ENCODE data around the gene OR1I1. TPM values are rescaled to one million over a fixed set of nuclear protein-coding genes. Genes with fewer than 3 reads are reported as not detected.

Gene OR1I1
- total and polyA plus RNA-seq, 2 of the 4 experiments (the other 2 are of a cell fraction): not detected

- Histone ChIP-seq H2BK15ac (ENCODE audit: low read depth, low read length) (no peak overlapping the region), H3K4me2 (ENCODE audit: low read depth, low read length) (no peak overlapping the region), H2AK5ac (ENCODE audit: low read depth, low read length) (no peak overlapping the region), H3K9me1 (ENCODE audit: insufficient read depth, low read length) (no peaks in the 10 kb centered on the region), H2AFZ (replicated peaks; ENCODE audit: low read length, poor library complexity) (no peak overlapping the region), H3K9me3 (ENCODE audit: control insufficient read depth, insufficient read depth, low read length) (peaks cover 11% of the 10 kb centered on the region), H3K36me3 (ENCODE audit: control insufficient read depth, insufficient read depth, low read length) (peaks cover 8% of the 10 kb centered on the region), H2BK5ac (ENCODE audit: low read depth, low read length, poor library complexity, severe bottlenecking) (no peak overlapping the region), H4K91ac (ENCODE audit: insufficient read depth, low read depth, low read length) (no peak overlapping the region), H3K4me3 (ENCODE audit: insufficient read depth, low read depth, low read length) (no peak overlapping the region), H4K5ac (ENCODE audit: low read depth, low read length) (no peak overlapping the region), H3K18ac (ENCODE audit: low read depth, low read length) (no peak overlapping the region), H2BK20ac (ENCODE audit: low read depth, low read length) (no peak overlapping the region), H3K9ac (ENCODE audit: low read depth, low read length) (no peak overlapping the region), H4K20me1 (ENCODE audit: insufficient read depth, low read length) (peaks cover 12% of the 10 kb centered on the region), H3K14ac (replicated peaks; ENCODE audit: low read depth, low read length) (no peak overlapping the region), H3K23ac (ENCODE audit: low read depth, low read length) (no peak overlapping the region), H2BK120ac (ENCODE audit: low read depth, low read length) (no peak overlapping the region), H3K4me1 (ENCODE audit: control insufficient read depth, insufficient read depth, low read length) (peaks cover 6% of the 10 kb centered on the region), H3K4ac (ENCODE audit: low read depth, low read length) (no peak overlapping the region), H3K27me3 (ENCODE audit: control insufficient read depth, insufficient read depth, low read length) (peaks cover 3% of the 10 kb centered on the region), H3K27ac (ENCODE audit: insufficient read depth, low read length) (no peak overlapping the region), H3K56ac (ENCODE audit: extremely low read depth, insufficient read depth, low read length) (no peak overlapping the region), H4K8ac (ENCODE audit: low read depth in 2 of 2, low read length in 2 of 2) (no peak overlapping the region), H2AK9ac (replicated peaks; ENCODE audit: low read depth, low read length, poor library complexity) (no peak overlapping the region), H3K79me1 (ENCODE audit: low read depth in 1 of 2, low read length in 2 of 2) (peaks cover 0 to 21% of the 10 kb centered on the region in 2 experiments; a peak in 2 of 4 replicates)
- ChIA-PET CTCF (no interaction called here), POLR2A (ENCODE audit: unreplicated experiment) (no interaction called here)
- ATAC-seq (ENCODE audit: low read depth) (no peak), DNase-seq (no peak)
- TF ChIP-seq MAZ (IDR thresholded peaks at IDR 0.05; ENCODE audit: borderline replicate concordance, low read depth, low read length) (no peak), FOS (IDR thresholded peaks at IDR 0.05; ENCODE audit: low read depth, low read length) (no peak), BHLHE40 (IDR thresholded peaks at IDR 0.05; ENCODE audit: low read depth, low read length) (no peak), MAFK (IDR thresholded peaks at IDR 0.05; ENCODE audit: low read depth, low read length) (no peak), NFE2L2 (IDR thresholded peaks at IDR 0.05; ENCODE audit: low read depth, low read length) (no peak), CHD1 (IDR thresholded peaks at IDR 0.05; ENCODE audit: low read depth, low read length) (no peak), CTCF (conservative IDR thresholded peaks at IDR 0.05; ENCODE audit: low read depth, low read length) (no peak), CEBPB (IDR thresholded peaks at IDR 0.05; ENCODE audit: low read depth, low read length) (no peak), MXI1 (IDR thresholded peaks at IDR 0.05; ENCODE audit: borderline replicate concordance, low read depth, low read length) (no peak), RAD21 (IDR thresholded peaks at IDR 0.05; ENCODE audit: low read length) (no peak), ELK1 (IDR thresholded peaks at IDR 0.05; ENCODE audit: borderline replicate concordance, low read depth, low read length) (no peak), RFX5 (IDR thresholded peaks at IDR 0.05; ENCODE audit: low read depth, low read length) (no peak), POLR2A (IDR thresholded peaks at IDR 0.05; ENCODE audit: low read depth, low read length) (no peak), SMC3 (IDR thresholded peaks at IDR 0.05; ENCODE audit: low read depth, low read length) (no peak)
- no CpG with 5 or more reads among the region's 1 CpG for WGBS, 2 experiments (ENCODE audit: extremely low coverage in 2 of 2, insufficient read length in 1 of 2)
- dilution Hi-C loops (cut with HindIII; ENCODE audit: low sequenced_read_pairs, unreplicated experiment) (no loop called here), in situ Hi-C loops (cut with MboI; ENCODE audit: low sequenced_read_pairs) (loop anchor here (25.0 kb wide), 1 partner anchor 1083 kb away; the partner anchor contains the start of genes AP1M1 and FAM32A), intact Hi-C loops (cut with micrococcal nuclease) (loop anchor here (10.0 kb wide), 1 partner anchor 270 kb away; the partner anchor contains the start of gene AKAP8)
- BruUV-seq (replicated peaks): no TSS peak
These were observed 22.4 kb downstream of the OR1I1 start for GRCh38 chr19:15104411-15104810.

Measured in IMR-90 (cell line).